ENCODE results near the gene GMEB2. TPM values are rescaled to one million over a fixed set of nuclear protein-coding genes. Genes with fewer than 3 reads are reported as not detected.
"Not testable (repeated sequence)": the region's sequence is repeated elsewhere in the genome, so short reads cannot be mapped to it uniquely, and the experiment has no call there.

The GMEB2 gene, protein sequence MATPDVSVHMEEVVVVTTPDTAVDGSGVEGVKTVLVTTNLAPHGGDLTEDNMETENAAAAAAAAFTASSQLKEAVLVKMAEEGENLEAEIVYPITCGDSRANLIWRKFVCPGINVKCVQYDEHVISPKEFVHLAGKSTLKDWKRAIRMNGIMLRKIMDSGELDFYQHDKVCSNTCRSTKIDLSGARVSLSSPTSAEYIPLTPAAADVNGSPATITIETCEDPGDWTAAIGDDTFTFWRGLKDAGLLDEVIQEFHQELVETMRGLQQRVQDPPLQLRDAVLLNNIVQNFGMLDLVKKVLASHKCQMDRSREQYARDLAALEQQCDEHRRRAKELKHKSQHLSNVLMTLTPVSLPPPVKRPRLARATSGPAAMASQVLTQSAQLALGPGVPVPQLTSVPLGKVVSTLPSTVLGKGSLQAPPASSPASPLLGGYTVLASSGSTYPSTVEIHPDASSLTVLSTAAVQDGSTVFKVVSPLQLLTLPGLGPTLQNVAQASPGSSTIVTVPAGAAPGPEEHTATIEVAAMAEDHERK
- 5.9 TPM for total RNA-seq
- long read RNA-seq, full-length matches to known transcripts, result 4 of 14 reads
- long read RNA-seq, partial matches to known transcripts, result 2 of 14 reads
- long read RNA-seq, other reads (novel, unspliced or antisense), result 8 of 14 reads

GRCh38 chr20:63626424-63627128, at the start of gene GMEB2:
TSS of gene GMEB2 (minus strand) at chr20:63627101. CDS start at chr20:63619397, 7,704 bp downstream.
- peak; percentile 46 for ATAC-seq
- intact Hi-C loops (cut with micrococcal nuclease), result no loop called here
- DNase-seq, result peak; percentile 89

DNA sequence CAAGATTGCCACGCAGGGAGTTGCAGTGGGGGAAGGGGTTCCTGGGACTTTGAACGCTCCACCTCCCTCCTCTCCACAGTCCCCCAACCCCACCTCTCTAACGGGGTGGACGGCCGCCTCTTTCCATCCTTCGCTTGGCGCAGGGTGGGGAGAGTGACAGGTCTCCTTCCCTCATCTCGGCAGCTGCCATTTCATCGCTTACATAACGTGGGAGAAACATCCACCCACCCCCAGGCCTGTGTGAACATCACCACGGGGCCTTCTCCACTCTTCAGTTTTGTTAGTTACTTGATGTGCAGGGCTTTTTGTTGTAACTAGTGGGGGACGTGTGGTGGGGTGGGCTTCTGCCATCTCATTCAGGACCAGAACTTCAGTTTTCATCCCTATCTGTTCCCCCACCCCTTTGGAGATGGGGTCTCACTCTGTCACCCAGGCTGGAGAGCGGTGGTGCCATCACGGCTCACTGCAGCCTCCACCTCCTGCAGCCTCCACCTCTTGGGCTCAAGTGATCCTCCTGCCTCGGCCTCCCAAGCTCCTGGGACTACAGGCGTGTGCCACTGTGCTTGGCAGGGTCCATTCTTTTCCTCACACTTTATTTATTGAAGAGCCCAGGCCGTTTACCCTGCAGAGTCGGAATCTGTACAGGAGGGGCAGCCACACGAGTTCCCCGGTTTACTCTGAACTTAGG, 48.9 kb upstream of the GMEB2 start:
- intact Hi-C loops (cut with micrococcal nuclease), result no loop called here
- no peak for DNase-seq
- ATAC-seq, result no peak

GRCh38 chr20:63673951-63674350, 47.0 kb upstream of the GMEB2 start:
- DNase-seq (no peak), ATAC-seq (no peak)
- intact Hi-C loops (cut with micrococcal nuclease), result no loop called here

DNA sequence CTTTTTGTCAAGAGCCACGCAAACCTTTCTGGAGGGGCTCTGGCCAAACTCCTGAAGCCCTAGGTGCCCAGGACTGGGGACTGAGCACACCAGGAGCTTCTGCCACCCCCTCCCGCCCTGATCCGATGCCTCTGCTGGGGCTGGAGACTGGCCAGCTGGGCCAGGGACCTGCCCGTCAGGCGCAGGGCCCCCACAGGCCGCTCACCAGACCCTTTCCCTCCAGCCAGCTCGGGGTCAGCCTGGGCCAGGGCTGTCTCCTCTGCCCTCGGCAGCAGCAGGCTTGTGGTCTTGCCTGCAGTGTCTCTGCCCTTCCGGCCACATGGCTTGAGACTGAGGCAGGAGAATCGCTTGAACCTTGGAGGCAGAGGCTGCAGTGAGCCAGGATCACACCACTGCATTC, 45.8 kb upstream of the GMEB2 start:
- DNase-seq, result no peak
- ATAC-seq, result no peak
- intact Hi-C loops (cut with micrococcal nuclease), result no loop called here

DNA sequence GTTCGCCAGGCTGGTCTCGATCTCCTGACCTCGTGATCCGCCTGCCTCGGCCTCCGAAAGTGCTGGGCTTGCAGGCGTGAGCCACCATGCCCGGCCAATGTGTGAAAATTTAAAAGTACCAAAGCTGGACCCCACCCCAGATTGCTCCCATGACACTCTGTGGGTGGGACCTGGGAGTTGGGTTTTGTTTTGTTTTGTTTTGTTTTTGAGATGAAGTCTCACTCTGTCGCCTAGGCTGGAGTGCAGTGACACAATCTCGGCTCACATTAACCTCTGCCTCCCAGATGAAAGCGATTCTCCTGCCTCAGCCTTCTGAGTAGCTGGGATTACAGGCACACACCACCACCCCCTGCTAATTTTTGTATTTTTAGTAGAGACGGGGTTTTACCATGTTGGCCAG, 44.8 kb upstream of the GMEB2 start:
- ATAC-seq; DNase-seq; intact Hi-C loops (cut with micrococcal nuclease): not testable (repeated sequence)

DNA sequence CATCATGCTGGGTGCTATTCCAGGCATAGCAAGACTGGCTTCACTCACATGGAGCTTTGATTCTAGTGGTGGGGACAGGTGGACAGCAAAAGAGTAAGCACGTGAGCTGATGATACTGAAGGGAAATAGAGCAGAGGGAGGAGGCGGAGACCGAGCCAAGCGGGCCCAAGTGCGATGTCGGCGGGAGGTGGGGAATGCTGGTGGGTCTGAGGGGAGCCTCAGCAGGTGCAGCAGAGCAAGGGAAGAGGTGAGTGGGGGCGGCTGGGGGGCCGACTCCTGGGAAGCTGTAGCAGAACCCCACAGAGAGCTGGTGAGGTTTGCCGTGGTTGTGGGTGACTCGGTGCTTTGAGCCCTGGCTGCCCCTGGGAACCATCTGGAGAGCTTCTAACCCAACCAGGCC, 41.5 kb upstream of the GMEB2 start:
- ATAC-seq (no peak), DNase-seq (no peak)
- intact Hi-C loops (cut with micrococcal nuclease), result no loop called here

- ATAC-seq (no peak), DNase-seq (no peak)
- intact Hi-C loops (cut with micrococcal nuclease), result no loop called here
Observed at GRCh38 chr20:63667858-63668257, 41.0 kb upstream of the GMEB2 start.

DNA sequence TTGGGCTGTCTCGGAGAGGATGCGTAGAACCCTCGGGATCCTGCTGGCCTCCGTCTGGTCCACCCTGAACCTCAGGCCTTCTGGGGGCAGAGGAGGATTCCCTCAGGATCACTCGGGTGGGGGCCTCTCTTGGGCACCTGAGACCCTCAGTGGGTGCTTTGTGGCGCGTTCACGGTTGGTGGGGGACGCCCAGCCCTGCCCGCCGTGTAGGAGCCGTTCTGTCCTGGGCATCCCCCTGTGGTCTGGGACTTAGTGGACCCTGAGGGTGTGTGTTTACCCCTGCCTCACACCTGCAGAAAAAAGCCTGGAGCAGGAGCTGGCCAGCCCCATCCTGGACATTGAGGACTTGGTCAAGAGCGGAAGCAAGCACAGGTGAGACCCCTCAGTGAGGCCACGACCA, 38.8 kb upstream of the GMEB2 start:
- intact Hi-C loops (cut with micrococcal nuclease), result no loop called here
- DNase-seq (no peak), ATAC-seq (no peak)

- intact Hi-C loops (cut with micrococcal nuclease), result no loop called here
- ATAC-seq, result no peak
Observed at GRCh38 chr20:63664861-63665594, 38.1 kb upstream of the GMEB2 start.

GRCh38 chr20:63664143-63664851, 37.4 kb upstream of the GMEB2 start:
- intact Hi-C loops (cut with micrococcal nuclease), result no loop called here
- ATAC-seq (no peak), DNase-seq (no peak)

More at GRCh38 chr20:63664861-63665594, 38.1 kb upstream of the GMEB2 start:
- no peak for DNase-seq

- ATAC-seq, result no peak
- DNase-seq, result no peak
- intact Hi-C loops (cut with micrococcal nuclease), result no loop called here
Observed at GRCh38 chr20:63663332-63664066, 36.6 kb upstream of the GMEB2 start.

- intact Hi-C loops (cut with micrococcal nuclease), result no loop called here
- DNase-seq (no peak), ATAC-seq (no peak)
Observed at GRCh38 chr20:63662813-63663189, 35.9 kb upstream of the GMEB2 start.

DNA sequence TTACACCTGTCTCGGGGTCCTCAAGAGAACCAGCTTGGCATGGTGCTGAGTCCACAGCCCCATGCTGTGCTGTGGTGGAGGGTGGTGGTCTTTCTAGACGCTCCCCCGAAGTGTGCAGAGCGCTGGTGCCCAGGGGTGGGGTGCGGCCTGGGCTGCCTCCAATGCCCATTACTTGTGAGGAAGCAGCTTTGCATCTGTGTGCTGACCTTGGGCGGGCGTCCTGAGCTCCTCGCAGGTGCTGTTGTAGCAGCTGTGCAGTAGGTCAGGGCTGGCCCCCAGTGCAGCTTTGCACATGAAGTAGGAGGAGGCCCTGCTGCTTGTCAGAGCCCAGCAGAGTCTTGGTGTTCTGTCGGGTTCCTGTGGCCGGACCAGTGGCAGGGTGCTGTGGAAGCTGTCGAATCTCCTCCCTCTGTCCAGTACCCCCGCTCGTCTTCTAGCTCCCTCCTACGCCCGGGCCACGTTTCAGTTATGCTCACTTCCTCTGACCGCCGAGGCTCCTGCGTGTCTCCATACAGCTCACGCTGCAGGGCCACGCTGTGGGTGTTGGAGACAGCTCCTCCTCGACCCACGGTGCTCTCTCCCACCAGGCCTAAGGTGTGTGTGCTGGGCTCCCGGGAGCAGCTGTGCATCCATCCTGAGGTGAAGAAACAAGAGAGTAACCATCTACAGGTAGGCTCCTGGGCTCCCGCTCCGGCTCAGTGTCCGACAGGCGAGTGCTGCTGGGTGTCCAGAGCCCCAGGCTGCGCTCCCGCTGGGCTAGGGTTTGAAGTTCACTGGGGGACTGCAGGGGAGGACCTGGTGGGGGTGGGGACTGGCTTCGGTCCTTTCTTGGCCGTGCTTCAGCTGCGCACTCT, 35.3 kb upstream of the GMEB2 start:
- DNase-seq (no peak), ATAC-seq (no peak)
- intact Hi-C loops (cut with micrococcal nuclease), result no loop called here

DNA sequence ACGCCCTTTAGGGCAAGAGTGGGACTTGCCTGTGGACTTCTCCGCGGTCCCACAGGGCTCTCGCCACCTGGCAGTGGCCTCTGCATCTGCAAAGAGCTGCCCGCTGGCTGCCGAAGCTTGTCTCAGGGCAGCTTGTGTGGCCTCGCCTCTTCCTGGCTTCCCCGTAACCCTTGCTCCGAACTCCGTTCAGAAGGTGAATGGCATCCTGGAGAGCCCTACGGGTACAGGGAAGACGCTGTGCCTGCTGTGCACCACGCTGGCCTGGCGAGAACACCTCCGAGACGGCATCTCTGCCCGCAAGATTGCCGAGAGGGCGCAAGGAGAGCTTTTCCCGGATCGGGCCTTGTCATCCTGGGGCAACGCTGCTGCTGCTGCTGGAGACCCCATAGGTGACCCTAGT, 34.2 kb upstream of the GMEB2 start:
- intact Hi-C loops (cut with micrococcal nuclease), result no loop called here
- DNase-seq (no peak), ATAC-seq (no peak)

- ATAC-seq, result no peak
- DNase-seq, result no peak
- intact Hi-C loops (cut with micrococcal nuclease), result no loop called here
Observed at GRCh38 chr20:63660622-63661021, 33.7 kb upstream of the GMEB2 start.

DNA sequence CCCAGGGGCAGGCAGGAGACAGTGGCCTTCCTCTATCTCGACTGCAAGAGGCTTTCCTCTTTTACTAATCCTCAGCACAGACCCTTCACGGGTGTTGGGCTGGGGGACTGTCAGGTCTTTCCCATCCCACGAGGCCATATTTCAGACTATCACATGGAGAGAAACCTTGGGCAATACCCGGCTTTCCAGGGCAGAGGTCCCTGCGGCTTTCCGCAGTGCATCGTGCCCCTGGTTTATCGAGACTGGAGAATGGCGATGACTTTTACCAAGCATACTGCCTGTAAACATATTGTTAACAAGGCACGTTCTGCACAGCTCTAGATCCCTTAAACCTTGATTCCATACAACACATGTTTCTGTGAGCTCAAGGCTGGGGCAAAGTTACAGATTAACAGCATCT, 33.3 kb upstream of the GMEB2 start:
- intact Hi-C loops (cut with micrococcal nuclease); DNase-seq; ATAC-seq: not testable (repeated sequence)

- intact Hi-C loops (cut with micrococcal nuclease), result no loop called here
- ATAC-seq (no peak), DNase-seq (no peak)
Observed at GRCh38 chr20:63659370-63659769, 32.5 kb upstream of the GMEB2 start.

All from left ventricle myocardium superior (tissue), 1 donor.